COR-L47 (cell line): Measurements from ENCODE around the gene DUSP14.

ENCODE experiments used
- DNase-seq: peaks from one replicate; lab custom pipeline; 2025; lab: John Stamatoyannopoulos, UW

The DUSP14 gene

GRCh38 chr17:37517881-37518280 is 28.2 kb downstream of the DUSP14 start:
- DNase-seq: no peak

GRCh38 chr17:37518826-37519225 is 29.1 kb downstream of the DUSP14 start:
- DNase-seq: no peak

- no peak for DNase-seq
These were observed 29.7 kb downstream of the DUSP14 start for GRCh38 chr17:37519251-37519985.

- no peak for DNase-seq
These were observed 30.5 kb downstream of the DUSP14 start for GRCh38 chr17:37520174-37520573.

- DNase-seq: no peak
These were observed 32.1 kb downstream of the DUSP14 start for GRCh38 chr17:37521821-37522220.

- DNase-seq: no peak
These were observed 34.1 kb downstream of the DUSP14 start for GRCh38 chr17:37523715-37524219.

GRCh38 chr17:37527249-37527851 is 37.7 kb downstream of the DUSP14 start:
- DNase-seq: peak; percentile 13

GRCh38 chr17:37530420-37530819 is 40.7 kb downstream of the DUSP14 start:
- DNase-seq: no peak

GRCh38 chr17:37532756-37533155 is 43.1 kb downstream of the DUSP14 start:
- DNase-seq: no peak

GRCh38 chr17:37535906-37536305 is 46.2 kb downstream of the DUSP14 start:
- DNase-seq: no peak

- DNase-seq: no peak
These were observed 49.4 kb downstream of the DUSP14 start for GRCh38 chr17:37538981-37539659.

- no peak for DNase-seq
These were observed 52.4 kb downstream of the DUSP14 start for GRCh38 chr17:37541880-37542660.

- DNase-seq: no peak
These were observed 54.0 kb downstream of the DUSP14 start for GRCh38 chr17:37543637-37544052.

GRCh38 chr17:37545486-37545885 is 55.8 kb downstream of the DUSP14 start:
- no peak for DNase-seq

GRCh38 chr17:37546302-37546701 is 56.6 kb downstream of the DUSP14 start:
- no peak for DNase-seq

GRCh38 chr17:37547986-37548385 is 58.3 kb downstream of the DUSP14 start:
- no peak for DNase-seq

GRCh38 chr17:37551788-37552187 is 62.1 kb downstream of the DUSP14 start:
- no peak for DNase-seq

GRCh38 chr17:37553401-37553966 is 63.8 kb downstream of the DUSP14 start:
- DNase-seq: no peak

GRCh38 chr17:37555386-37555785 is 65.7 kb downstream of the DUSP14 start:
- no peak for DNase-seq

- DNase-seq: no peak
These were observed 67.8 kb downstream of the DUSP14 start for GRCh38 chr17:37557482-37557881.

GRCh38 chr17:37558299-37558698 is 68.6 kb downstream of the DUSP14 start:
- no peak for DNase-seq
